CD14-positive monocyte (primary cell): ENCODE data around the gene MST1. TPM values are rescaled to one million over a fixed set of nuclear protein-coding genes. Genes with fewer than 3 reads are reported as not detected.

Source experiments
- DNase-seq, 3 donors: peaks; one replicate each; pipeline ENCODE4 v3.0.0-alpha.2; 2011 to 2022
- H2AFZ ChIP-seq: 2 replicates; pipeline ENCODE4 v1.6.0; 2012; ENCODE audit warnings: mild to moderate bottlenecking, low read depth, low read length, inconsistent platforms; ENCODE audit not compliant: insufficient read depth, poor library complexity, severe bottlenecking
- H3K27ac ChIP-seq, 2 donors: 1 replicate in 1 of 2; 2 replicates in 1 of 2; pipeline ENCODE4 v1.5.1; 2012 to 2013; ENCODE audit warnings: low read length in 2 of 2, control low read depth in 1 of 2, inconsistent platforms in 1 of 2, low read depth in 1 of 2, mild to moderate bottlenecking in 1 of 2
- H3K27me3 ChIP-seq, 2 donors: one replicate each; pipeline versions ENCODE4 v1.6.0 to v1.6.1; 2011 to 2013; ENCODE audit warnings: low read length in 2 of 2; ENCODE audit not compliant: control insufficient read depth in 2 of 2, insufficient read depth in 2 of 2
- H3K36me3 ChIP-seq, 2 donors: replicated peaks in 1 of 2; 1 replicate in 1 of 2; 2 replicates in 1 of 2; pipeline versions ENCODE4 v1.5.1 to v1.6.1; 2012 to 2013; ENCODE audit warnings: low read length in 2 of 2, control low read depth in 1 of 2, inconsistent platforms in 1 of 2, mild to moderate bottlenecking in 1 of 2; ENCODE audit not compliant: insufficient read depth in 2 of 2, control insufficient read depth in 1 of 2
- H3K4me1 ChIP-seq, 2 donors: 1 replicate in 1 of 2; 2 replicates in 1 of 2; pipeline versions ENCODE4 v1.5.1 to v1.6.1; 2012 to 2013; ENCODE audit warnings: low read length in 2 of 2, control low read depth in 1 of 2, inconsistent platforms in 1 of 2, mild to moderate bottlenecking in 1 of 2, moderate library complexity in 1 of 2; ENCODE audit not compliant: insufficient read depth in 2 of 2, control insufficient read depth in 1 of 2
- H3K4me2 ChIP-seq: replicated peaks from 2 replicates; pipeline ENCODE3; 2012; ENCODE audit warnings: low read length, moderate library complexity, mild to moderate bottlenecking; ENCODE audit not compliant: poor library complexity, severe bottlenecking; ENCODE audit errors: extremely low read depth
- H3K4me3 ChIP-seq, 3 experiments: fragments of 200-600 bp in 1 of 3; sonication (generic) in 1 of 3; replicated peaks in 1 of 3; 1 replicate in 2 of 3; 2 replicates in 1 of 3; pipeline ENCODE4 v1.5.1; 2011 to 2013; ENCODE audit warnings: low read length in 3 of 3, mild to moderate bottlenecking in 3 of 3, control low read depth in 2 of 3, low read depth in 2 of 3, inconsistent platforms in 1 of 3, moderate library complexity in 1 of 3
- H3K79me2 ChIP-seq: 2 replicates; pipeline ENCODE4 v1.6.0; 2012; ENCODE audit warnings: mild to moderate bottlenecking, control low read depth, inconsistent platforms, low read length, moderate library complexity; ENCODE audit not compliant: insufficient read depth
- H3K9ac ChIP-seq: 2 replicates; pipeline ENCODE4 v1.6.0; 2017; ENCODE audit warnings: low read length, mild to moderate bottlenecking; ENCODE audit not compliant: insufficient read depth, poor library complexity, severe bottlenecking
- H3K9me3 ChIP-seq, 2 donors: replicated peaks in 1 of 2; 1 replicate in 1 of 2; 2 replicates in 1 of 2; pipeline versions ENCODE4 v1.5.1 to v1.6.1; 2012 to 2013; ENCODE audit warnings: low read length in 2 of 2, control low read depth in 1 of 2; ENCODE audit not compliant: control insufficient read depth in 1 of 2, insufficient read depth in 1 of 2
- H4K20me1 ChIP-seq: 2 replicates; pipeline ENCODE4 v1.6.0; 2012; ENCODE audit warnings: mild to moderate bottlenecking, low read length, control low read depth, moderate library complexity; ENCODE audit not compliant: insufficient read depth
- H3K27ac Mint-ChIP-seq, 7 donors: one replicate each; pipeline ENCODE4 v1.8.0; 2020; ENCODE audit warnings: mild to moderate bottlenecking in 7 of 7, mixed read lengths in 7 of 7, moderate library complexity in 6 of 7, inconsistent platforms in 2 of 7
- H3K27me3 Mint-ChIP-seq, 3 donors: one replicate each; pipeline ENCODE4 v1.8.0; 2021 to 2022; ENCODE audit warnings: low read depth in 3 of 3, mild to moderate bottlenecking in 3 of 3, mixed read lengths in 3 of 3, moderate library complexity in 3 of 3, inconsistent platforms in 1 of 3
- H3K36me3 Mint-ChIP-seq, 2 donors: one replicate each; pipeline ENCODE4 v1.8.0; 2020; ENCODE audit warnings: mixed read lengths in 2 of 2, inconsistent platforms in 1 of 2, mild to moderate bottlenecking in 1 of 2
- H3K4me1 Mint-ChIP-seq: one replicate; pipeline ENCODE4 v1.8.0; 2020; ENCODE audit warnings: mild to moderate bottlenecking, mixed read lengths
- H3K4me3 Mint-ChIP-seq, 2 donors: one replicate each; pipeline ENCODE4 v1.8.0; 2020; ENCODE audit warnings: mild to moderate bottlenecking in 2 of 2, mixed read lengths in 2 of 2, moderate library complexity in 1 of 2
- H3K9me3 Mint-ChIP-seq, 7 donors: one replicate each; pipeline ENCODE4 v1.8.0; 2020 to 2022; ENCODE audit warnings: mixed read lengths in 7 of 7, mild to moderate bottlenecking in 6 of 7, moderate library complexity in 6 of 7, inconsistent platforms in 2 of 7
- CTCF ChIP-seq: fragments of 200-600 bp; IDR thresholded peaks from one replicate; pipeline ENCODE4 v1.8.0; 2022; ENCODE audit warnings: antibody characterized with exemption, mild to moderate bottlenecking
- WGBS: methylation state at CpG from one replicate; pipeline ENCODE4 v1.1.5; 2013; ENCODE audit warnings: missing lambda C conversion rate; ENCODE audit not compliant: insufficient coverage; 5-methylcytosine and 5-hydroxymethylcytosine counted together
- intact Hi-C, 2 donors: fragments of 100-400 bp; cut with micrococcal nuclease; formaldehyde crosslinking; loops; one replicate each; pipeline versions ENCODE4 v1.15.0 to v1.15.1; 2023
- polyA plus RNA-seq, 3 donors: library from polyadenylated mRNA; depleted of rRNA in 1 of 3; unstranded in 2 of 3; stranded (reverse) in 1 of 3; fragments of 300-500 nt in 2 of 3; fragments of >200 nt in 1 of 3; fragmentation: Illumina TruSeq in 2 of 3; gene quantifications; 1 replicate in 2 of 3; 2 replicates in 1 of 3; pipeline ENCODE4 v1.2.3, GENCODE V29; 2012 to 2021

The MST1 gene
- polyA plus RNA-seq, 3 donors = 0.28 to 17.8 TPM; not detected in 1

GRCh38 chr3:49700453-49701128 is 11.3 kb upstream of the MST1 start:
- H3K4me2 ChIP-seq = no peak overlapping the region
- TF ChIP-seq CTCF = no peak
- H3K4me1 ChIP-seq = no peaks in the 10 kb centered on the region
- intact Hi-C loops = loop anchor here (5.0 kb wide), 1 partner anchor 137 kb away; no protein-coding TSS in a partner anchor
- Mint-ChIP-seq H3K9me3 (no peaks in the 10 kb centered on the region), H3K4me3 (no peak overlapping the region), H3K27me3 (peaks cover 0 to 2% (median 0%) of the 10 kb centered on the region in 3 donors), H3K27ac (peak overlapping the region in 2 of 7 donors; percentile 26 to 71), H3K4me1 (no peaks in the 10 kb centered on the region), H3K36me3 (peaks cover 55 to 88% of the 10 kb centered on the region in 2 donors)
- DNase-seq = no peak
- H4K20me1 ChIP-seq = peaks cover 6% of the 10 kb centered on the region
- H3K79me2 ChIP-seq = no peaks in the 10 kb centered on the region
- WGBS = 93% methylated on average over 12 of the region's 13 CpGs
- H3K27me3 ChIP-seq = no peaks in the 10 kb centered on the region
- no peak overlapping the region for H3K4me3 ChIP-seq
- no peak overlapping the region for H2AFZ ChIP-seq
- no peak overlapping the region for H3K9ac ChIP-seq
- no peaks in the 10 kb centered on the region for H3K9me3 ChIP-seq
- no peak overlapping the region for H3K27ac ChIP-seq
- peaks cover 76 to 89% of the 10 kb centered on the region in 2 donors for H3K36me3 ChIP-seq

GRCh38 chr3:49700014-49700413 is 10.7 kb upstream of the MST1 start:
- H3K9me3 Mint-ChIP-seq = no peaks in the 10 kb centered on the region
- peaks cover 70 to 83% of the 10 kb centered on the region in 2 donors for H3K36me3 ChIP-seq

More at GRCh38 chr3:49700014-49700413, 10.7 kb upstream of the MST1 start:
- Histone ChIP-seq H3K4me2 (no peak overlapping the region), H3K9me3 (no peaks in the 10 kb centered on the region), H3K9ac (no peak overlapping the region), H3K79me2 (no peaks in the 10 kb centered on the region), H4K20me1 (peaks cover 7% of the 10 kb centered on the region), H3K27me3 (no peaks in the 10 kb centered on the region), H2AFZ (no peak overlapping the region), H3K4me3 (no peak overlapping the region), H3K4me1 (no peaks in the 10 kb centered on the region), H3K27ac (no peak overlapping the region)
- H3K4me1 Mint-ChIP-seq = no peaks in the 10 kb centered on the region
- no peak for TF ChIP-seq CTCF
- intact Hi-C loops = loop anchor here (5.0 kb wide), 1 partner anchor 137 kb away; no protein-coding TSS in a partner anchor
- H3K27me3 Mint-ChIP-seq = peaks cover 0 to 2% (median 0%) of the 10 kb centered on the region in 3 donors
- H3K36me3 Mint-ChIP-seq = peaks cover 51 to 82% of the 10 kb centered on the region in 2 donors
- H3K27ac Mint-ChIP-seq = peak overlapping the region in 1 of 7 donors; percentile 26
- DNase-seq = no peak
- 94% methylated on average over 8 of the region's 8 CpGs for WGBS
- no peak overlapping the region for H3K4me3 Mint-ChIP-seq
